ENCODE data around the gene RAPGEF5. TPM values are rescaled to one million over a fixed set of nuclear protein-coding genes. Genes with fewer than 3 reads are reported as not detected.
A peak's percentile ranks its signal among the peaks of the same experiment; 100 is the strongest.
"Not testable (repeated sequence)": the region's sequence is repeated elsewhere in the genome, so short reads cannot be mapped to it uniquely, and the experiment has no call there.

The RAPGEF5 gene
- total RNA-seq, 1 donor from 2014 or later = 2.3 TPM

DNA sequence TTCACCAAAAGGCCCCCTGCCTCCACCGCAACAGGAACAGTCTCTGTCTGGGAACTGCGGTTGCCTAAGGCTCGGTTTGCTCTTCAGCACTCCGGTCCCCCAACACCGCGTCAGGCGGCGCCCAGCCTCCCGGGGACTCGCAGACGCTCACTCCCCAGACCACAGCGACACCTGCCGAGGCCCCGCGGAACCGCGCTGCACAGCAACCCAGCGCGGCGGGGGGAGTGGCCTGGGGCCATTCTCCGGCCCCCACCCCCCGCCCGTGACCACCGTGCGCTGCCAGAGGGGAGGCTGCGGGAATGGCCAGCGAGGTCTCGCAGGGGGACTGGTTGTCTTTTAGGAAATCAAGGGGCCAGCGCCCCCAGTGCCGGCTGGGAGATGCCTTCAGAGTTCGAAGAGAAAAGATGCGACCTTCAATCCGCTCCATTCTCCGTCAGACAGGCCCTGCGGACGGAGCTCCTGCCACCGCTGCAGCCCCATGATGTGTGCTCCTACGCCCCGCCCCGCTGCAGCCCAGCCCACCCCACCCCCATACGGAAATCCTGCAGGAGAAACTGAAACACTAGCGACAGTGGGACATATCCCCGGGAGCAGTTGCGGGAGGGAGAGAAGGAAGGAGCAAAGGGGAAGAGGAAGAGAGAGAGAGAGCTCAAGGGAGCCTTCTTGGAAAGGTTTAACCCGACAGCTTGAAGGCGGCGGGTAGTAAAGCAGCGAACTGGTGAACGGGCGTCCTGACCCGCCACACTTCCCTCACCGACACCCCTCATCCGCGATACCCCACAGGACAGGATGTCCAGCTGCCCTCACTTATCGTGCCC, 273.9 kb downstream of the RAPGEF5 start:
- peak; percentile 50 for DNase-seq (ENCODE audit: low read depth)

DNA sequence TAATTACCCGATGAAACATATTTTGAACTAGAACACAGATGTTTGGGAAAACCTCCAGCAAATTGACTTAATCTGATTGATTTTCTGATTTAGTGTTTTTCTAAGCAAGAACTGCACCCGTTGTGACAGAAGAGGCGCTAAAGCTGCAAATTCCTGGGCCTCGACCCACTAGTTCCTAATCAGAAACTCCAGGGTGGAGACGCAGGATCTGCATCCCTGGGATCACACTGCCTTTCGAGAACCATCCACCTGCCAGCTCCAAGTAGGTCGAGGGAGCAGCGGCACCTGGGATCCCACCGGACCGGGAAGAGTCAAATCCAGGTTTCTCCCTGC, 274.4 kb downstream of the RAPGEF5 start:
- peak; percentile 2 for DNase-seq (ENCODE audit: low read depth)

DNA sequence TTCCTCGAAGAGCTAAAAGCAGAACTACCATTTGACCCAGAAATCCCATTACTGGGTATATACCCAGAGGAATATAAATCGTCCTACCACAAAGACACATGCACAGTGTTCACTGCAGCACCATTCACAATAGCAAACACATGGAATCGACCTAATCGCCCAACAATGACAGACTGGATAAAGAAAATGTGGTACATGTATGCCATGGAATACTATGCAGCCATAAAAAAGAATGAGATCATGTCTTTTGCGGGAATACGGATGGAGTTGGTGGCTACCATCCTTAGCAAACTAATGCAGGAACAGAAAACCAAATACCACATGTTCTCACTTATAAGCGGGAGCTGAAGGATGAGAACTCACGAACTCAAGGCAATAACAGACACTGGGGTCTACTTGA, 276.7 kb downstream of the RAPGEF5 start:
- DNase-seq (ENCODE audit: low read depth) = not testable (repeated sequence)

DNA sequence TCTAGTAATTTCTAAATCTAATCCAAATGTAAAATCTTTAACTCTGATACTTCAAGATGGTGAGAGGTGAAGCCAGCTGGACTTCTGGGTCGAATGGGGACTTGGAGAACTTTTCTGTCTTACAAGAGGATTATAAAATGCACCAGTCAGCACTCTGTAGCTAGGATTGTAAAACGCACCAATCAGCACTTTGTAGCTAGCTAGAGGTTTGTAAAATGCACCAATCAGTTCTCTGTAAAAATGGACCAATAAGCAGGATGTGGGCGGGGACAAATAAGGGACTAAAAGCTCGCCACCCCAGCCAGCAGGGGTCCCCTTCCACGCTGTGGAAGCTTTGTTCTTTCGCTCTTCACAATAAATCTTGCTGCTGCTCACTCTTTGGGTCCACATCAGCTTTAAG, 278.1 kb downstream of the RAPGEF5 start:
- not testable (repeated sequence) for DNase-seq (ENCODE audit: low read depth)

DNA sequence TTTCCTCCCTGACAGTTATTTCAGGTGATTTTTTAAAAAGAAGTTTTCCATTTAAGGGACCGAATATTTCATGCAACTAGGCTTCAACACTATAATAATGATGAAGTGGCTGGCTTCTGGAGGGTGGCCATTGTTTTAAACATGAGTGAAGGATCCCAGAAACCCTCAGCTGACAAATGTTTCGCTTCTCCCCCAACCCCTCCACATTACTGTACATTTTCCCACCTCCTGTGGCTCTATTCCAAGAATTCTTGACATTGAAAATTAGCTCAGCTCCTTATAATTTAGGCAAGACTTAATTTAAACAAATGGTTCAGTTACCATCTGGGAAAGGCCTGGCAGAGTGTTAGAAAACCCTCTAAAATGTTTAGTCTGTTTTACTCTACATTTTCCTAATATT, 281.4 kb downstream of the RAPGEF5 start:
- no peak for DNase-seq (ENCODE audit: low read depth)

DNA sequence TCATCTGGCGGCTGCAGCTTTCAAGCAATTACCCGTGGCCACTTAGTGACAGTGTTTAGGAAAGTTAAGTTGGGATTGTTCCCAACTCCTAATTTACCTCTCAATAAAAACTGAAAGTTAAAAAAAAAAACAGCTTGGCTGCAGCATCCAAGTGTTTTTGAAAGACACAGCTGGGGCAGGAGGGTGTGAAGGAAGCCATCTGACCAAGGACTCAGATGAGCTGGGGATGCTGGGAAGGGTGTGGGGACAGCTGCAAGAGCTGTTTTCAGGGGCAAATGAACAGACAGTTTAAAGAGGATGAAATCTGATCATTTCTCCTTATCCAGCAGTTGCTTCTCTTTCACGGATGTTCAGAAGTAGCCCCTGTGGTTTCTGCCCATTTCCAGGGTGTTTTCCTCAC, 282.1 kb downstream of the RAPGEF5 start:
- DNase-seq (ENCODE audit: low read depth) = no peak

Other genes with a start within 250 kb of the RAPGEF5 start
- 2.0 and 2.1 TPM in 2 replicates for gene STEAP1B, start 143.0 kb upstream of the RAPGEF5 start, total RNA-seq